ENCODE data around the gene C8B.

Gene C8B

GRCh38 chr1:56923201-56923600, 42.6 kb downstream of the C8B start:
- no CpG with 5 or more reads among the region's 3 CpGs for WGBS (ENCODE audit: extremely low coverage, insufficient coverage, insufficient read length)
- Histone ChIP-seq H3K79me1 (ENCODE audit: low read length) (no peaks in the 10 kb centered on the region), H3K4me2 (ENCODE audit: low read length) (no peak overlapping the region), H3K4me1 (ENCODE audit: control insufficient read depth in 1 of 2, insufficient read depth in 2 of 2, low read length in 2 of 2) (no peaks in the 10 kb centered on the region), H2BK5ac (ENCODE audit: low read depth, low read length, poor library complexity) (no peak overlapping the region), H3K9me3 (ENCODE audit: insufficient read depth, low read depth, low read length) (peaks cover 2% of the 10 kb centered on the region), H2AFZ (ENCODE audit: insufficient read depth, low read length, poor library complexity) (no peak overlapping the region), H2AK5ac (ENCODE audit: low read length) (no peak overlapping the region), H4K8ac (ENCODE audit: low read depth, low read length) (no peak overlapping the region), H3K23ac (ENCODE audit: low read length) (no peak overlapping the region), H4K12ac (ENCODE audit: low read depth, low read length) (no peak overlapping the region), H3K4ac (ENCODE audit: low read depth, low read length) (no peak overlapping the region), H2BK12ac (ENCODE audit: low read length) (no peak overlapping the region), H3K9ac (ENCODE audit: low read length) (no peak overlapping the region), H3K14ac (ENCODE audit: low read length) (no peak overlapping the region), H3K36me3 (ENCODE audit: control insufficient read depth in 1 of 2, insufficient read depth in 2 of 2, low read length in 2 of 2) (no peaks in the 10 kb centered on the region), H3K27ac (ENCODE audit: low read depth, low read length) (no peak overlapping the region), H2BK120ac (ENCODE audit: insufficient read depth, low read length, poor library complexity) (no peak overlapping the region), H3K27me3 (ENCODE audit: insufficient read depth, low read length) (no peaks in the 10 kb centered on the region), H3K79me2 (ENCODE audit: control insufficient read depth, insufficient read depth, low read length, poor library complexity) (no peaks in the 10 kb centered on the region), H3K4me3 (ENCODE audit: low read depth, low read length) (no peak overlapping the region), H4K91ac (ENCODE audit: low read depth, low read length) (no peak overlapping the region), H3K18ac (ENCODE audit: low read length) (no peak overlapping the region)
- no peak for DNase-seq

- Histone ChIP-seq H4K91ac (ENCODE audit: low read depth, low read length) (no peak overlapping the region), H3K14ac (ENCODE audit: low read length) (no peak overlapping the region), H3K9ac (ENCODE audit: low read length) (no peak overlapping the region), H3K4me1 (ENCODE audit: control insufficient read depth in 1 of 2, insufficient read depth in 2 of 2, low read length in 2 of 2) (no peaks in the 10 kb centered on the region), H3K79me2 (ENCODE audit: control insufficient read depth, insufficient read depth, low read length, poor library complexity) (no peaks in the 10 kb centered on the region), H3K4me2 (ENCODE audit: low read length) (no peak overlapping the region), H3K27me3 (ENCODE audit: insufficient read depth, low read length) (no peaks in the 10 kb centered on the region), H2AFZ (ENCODE audit: insufficient read depth, low read length, poor library complexity) (no peak overlapping the region), H2BK12ac (ENCODE audit: low read length) (no peak overlapping the region), H3K23ac (ENCODE audit: low read length) (no peak overlapping the region), H3K4me3 (ENCODE audit: low read depth, low read length) (no peak overlapping the region), H2BK120ac (ENCODE audit: insufficient read depth, low read length, poor library complexity) (no peak overlapping the region), H3K4ac (ENCODE audit: low read depth, low read length) (no peak overlapping the region), H3K18ac (ENCODE audit: low read length) (no peak overlapping the region), H3K79me1 (ENCODE audit: low read length) (no peaks in the 10 kb centered on the region), H4K12ac (ENCODE audit: low read depth, low read length) (no peak overlapping the region), H2BK5ac (ENCODE audit: low read depth, low read length, poor library complexity) (no peak overlapping the region), H3K27ac (ENCODE audit: low read depth, low read length) (no peak overlapping the region), H4K8ac (ENCODE audit: low read depth, low read length) (no peak overlapping the region), H3K36me3 (ENCODE audit: control insufficient read depth in 1 of 2, insufficient read depth in 2 of 2, low read length in 2 of 2) (no peaks in the 10 kb centered on the region), H2AK5ac (ENCODE audit: low read length) (no peak overlapping the region), H3K9me3 (ENCODE audit: insufficient read depth, low read depth, low read length) (peaks cover 2% of the 10 kb centered on the region)
- WGBS (ENCODE audit: extremely low coverage, insufficient coverage, insufficient read length): no CpG with 5 or more reads among the region's 1 CpG
- no peak for DNase-seq
Observed at GRCh38 chr1:56922507-56922906, 43.3 kb downstream of the C8B start.

- no peaks in the 10 kb centered on the region for H3K36me3 ChIP-seq (ENCODE audit: control insufficient read depth in 1 of 2, insufficient read depth in 2 of 2, low read length in 2 of 2)
- H2BK120ac ChIP-seq (ENCODE audit: insufficient read depth, low read length, poor library complexity): no peak overlapping the region
- no peak overlapping the region for H4K91ac ChIP-seq (ENCODE audit: low read depth, low read length)
- no peaks in the 10 kb centered on the region for H3K79me1 ChIP-seq (ENCODE audit: low read length)
- no peak overlapping the region for H2BK12ac ChIP-seq (ENCODE audit: low read length)
- no peak overlapping the region for H2BK5ac ChIP-seq (ENCODE audit: low read depth, low read length, poor library complexity)
- H4K12ac ChIP-seq (ENCODE audit: low read depth, low read length): no peak overlapping the region
- H2AFZ ChIP-seq (ENCODE audit: insufficient read depth, low read length, poor library complexity): no peak overlapping the region
- H3K27ac ChIP-seq (ENCODE audit: low read depth, low read length): no peak overlapping the region
- no peaks in the 10 kb centered on the region for H3K27me3 ChIP-seq (ENCODE audit: insufficient read depth, low read length)
- DNase-seq: no peak
- H3K4me3 ChIP-seq (ENCODE audit: low read depth, low read length): no peak overlapping the region
- no peaks in the 10 kb centered on the region for H3K79me2 ChIP-seq (ENCODE audit: control insufficient read depth, insufficient read depth, low read length, poor library complexity)
- no peak overlapping the region for H3K14ac ChIP-seq (ENCODE audit: low read length)
- no peak overlapping the region for H2AK5ac ChIP-seq (ENCODE audit: low read length)
- no peak overlapping the region for H3K9ac ChIP-seq (ENCODE audit: low read length)
- H3K4ac ChIP-seq (ENCODE audit: low read depth, low read length): no peak overlapping the region
- no peak overlapping the region for H3K23ac ChIP-seq (ENCODE audit: low read length)
- no peaks in the 10 kb centered on the region for H3K4me1 ChIP-seq (ENCODE audit: control insufficient read depth in 1 of 2, insufficient read depth in 2 of 2, low read length in 2 of 2)
- no peak overlapping the region for H4K8ac ChIP-seq (ENCODE audit: low read depth, low read length)
- no peak overlapping the region for H3K4me2 ChIP-seq (ENCODE audit: low read length)
- WGBS (ENCODE audit: extremely low coverage, insufficient coverage, insufficient read length): no CpG with 5 or more reads among the region's 4 CpGs
- H3K18ac ChIP-seq (ENCODE audit: low read length): no peak overlapping the region
- H3K9me3 ChIP-seq (ENCODE audit: insufficient read depth, low read depth, low read length): peaks cover 2% of the 10 kb centered on the region
Observed at GRCh38 chr1:56922070-56922469, 43.7 kb downstream of the C8B start.

- Histone ChIP-seq H3K9me3 (ENCODE audit: insufficient read depth, low read depth, low read length) (peaks cover 2% of the 10 kb centered on the region), H3K9ac (ENCODE audit: low read length) (no peak overlapping the region), H3K4me2 (ENCODE audit: low read length) (no peak overlapping the region), H2BK120ac (ENCODE audit: insufficient read depth, low read length, poor library complexity) (no peak overlapping the region), H2BK12ac (ENCODE audit: low read length) (no peak overlapping the region), H3K4me3 (ENCODE audit: low read depth, low read length) (no peak overlapping the region), H3K36me3 (ENCODE audit: control insufficient read depth in 1 of 2, insufficient read depth in 2 of 2, low read length in 2 of 2) (no peaks in the 10 kb centered on the region), H3K27me3 (ENCODE audit: insufficient read depth, low read length) (no peaks in the 10 kb centered on the region), H3K14ac (ENCODE audit: low read length) (no peak overlapping the region), H3K4ac (ENCODE audit: low read depth, low read length) (no peak overlapping the region), H2BK5ac (ENCODE audit: low read depth, low read length, poor library complexity) (no peak overlapping the region), H2AK5ac (ENCODE audit: low read length) (no peak overlapping the region), H3K79me2 (ENCODE audit: control insufficient read depth, insufficient read depth, low read length, poor library complexity) (no peaks in the 10 kb centered on the region), H3K27ac (ENCODE audit: low read depth, low read length) (no peak overlapping the region), H4K12ac (ENCODE audit: low read depth, low read length) (no peak overlapping the region), H3K18ac (ENCODE audit: low read length) (no peak overlapping the region), H3K4me1 (ENCODE audit: control insufficient read depth in 1 of 2, insufficient read depth in 2 of 2, low read length in 2 of 2) (no peaks in the 10 kb centered on the region), H3K23ac (ENCODE audit: low read length) (no peak overlapping the region), H4K91ac (ENCODE audit: low read depth, low read length) (no peak overlapping the region), H2AFZ (ENCODE audit: insufficient read depth, low read length, poor library complexity) (no peak overlapping the region), H4K8ac (ENCODE audit: low read depth, low read length) (no peak overlapping the region), H3K79me1 (ENCODE audit: low read length) (no peaks in the 10 kb centered on the region)
- DNase-seq: no peak
- no CpG with 5 or more reads among the region's 1 CpG for WGBS (ENCODE audit: extremely low coverage, insufficient coverage, insufficient read length)
Observed at GRCh38 chr1:56921479-56921878, 44.3 kb downstream of the C8B start.

All from trophoblast cell (in vitro differentiated cells and primary cell).